Activated T-cell treated with anti-CD3 and anti-CD28 coated beads for 48 hours (primary cell): ENCODE data around the gene USP32.
"Not testable (repeated sequence)": the region's sequence is repeated elsewhere in the genome, so short reads cannot be mapped to it uniquely, and the experiment has no call there.

Source experiments
- DNase-seq: peaks from one replicate; pipeline ENCODE4 v3.0.0-alpha.2; 2020; ENCODE audit warnings: low read depth

Gene USP32

DNA sequence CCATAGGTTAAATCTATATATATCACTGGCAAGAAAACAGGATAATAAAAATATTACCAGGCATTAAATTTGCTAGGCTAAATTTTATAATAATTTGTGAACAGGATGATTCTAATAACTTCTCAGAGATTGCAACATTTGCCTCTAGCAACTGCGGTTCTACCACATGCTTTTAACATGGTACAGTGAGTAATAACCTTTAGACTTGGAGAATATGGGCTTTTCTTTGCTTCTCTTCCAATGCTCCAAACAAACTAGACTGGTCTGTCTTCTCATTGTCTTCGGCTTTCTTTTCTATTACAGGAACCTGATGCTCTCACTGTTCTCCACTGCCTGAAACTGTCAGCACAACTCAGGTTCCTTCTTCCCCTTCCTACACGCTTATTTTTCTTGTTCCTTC lies 161.6 kb downstream of the USP32 start:
- no peak for DNase-seq

DNA sequence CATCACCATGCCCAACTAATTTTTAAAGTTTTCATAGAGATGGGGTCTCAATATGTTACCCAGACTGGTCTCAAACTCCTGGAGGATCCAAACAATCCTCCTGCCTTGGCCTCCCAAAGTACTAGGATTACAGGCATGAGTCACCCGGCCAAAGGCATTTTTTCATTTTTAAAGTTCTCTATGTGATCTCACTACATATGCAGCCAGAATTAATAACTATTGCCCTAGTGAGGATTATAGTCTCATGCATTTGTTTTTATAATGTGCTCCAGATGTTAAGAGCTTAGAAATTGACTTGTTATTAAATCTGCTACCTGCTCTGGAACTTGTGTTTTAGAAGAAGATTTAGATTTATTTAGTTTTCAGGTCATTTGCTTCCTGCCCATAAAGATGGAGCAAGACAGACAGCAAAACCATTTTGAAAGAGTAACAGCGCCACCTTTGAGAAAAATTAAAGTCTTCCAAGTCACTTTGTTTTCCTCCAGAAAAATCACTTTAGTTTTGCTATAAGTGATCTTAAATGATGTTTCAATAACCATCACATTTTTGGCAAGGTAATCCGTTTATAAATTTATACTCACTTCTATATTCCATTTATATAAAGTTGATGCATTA lies 162.6 kb downstream of the USP32 start:
- DNase-seq = no peak

DNA sequence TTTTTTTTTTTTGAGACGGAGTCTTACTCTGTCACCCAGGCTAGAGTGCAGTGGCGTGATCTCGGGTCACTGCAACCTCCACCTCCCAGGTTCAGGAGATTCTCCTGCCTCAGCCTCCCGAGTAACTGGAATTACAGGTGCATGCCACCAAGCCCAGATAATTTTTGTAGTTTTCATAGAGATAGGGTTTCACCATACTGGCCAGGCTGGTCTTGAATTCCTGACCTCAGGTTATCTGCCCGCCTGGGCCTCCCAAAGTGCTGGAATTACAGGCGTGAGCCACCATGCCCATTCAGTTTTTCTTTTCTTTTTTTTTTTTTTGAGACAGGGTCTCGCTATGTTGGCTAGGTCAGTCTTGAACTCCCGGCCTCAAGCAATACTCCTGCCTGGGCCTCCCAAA lies 164.7 kb downstream of the USP32 start:
- not testable (repeated sequence) for DNase-seq

DNA sequence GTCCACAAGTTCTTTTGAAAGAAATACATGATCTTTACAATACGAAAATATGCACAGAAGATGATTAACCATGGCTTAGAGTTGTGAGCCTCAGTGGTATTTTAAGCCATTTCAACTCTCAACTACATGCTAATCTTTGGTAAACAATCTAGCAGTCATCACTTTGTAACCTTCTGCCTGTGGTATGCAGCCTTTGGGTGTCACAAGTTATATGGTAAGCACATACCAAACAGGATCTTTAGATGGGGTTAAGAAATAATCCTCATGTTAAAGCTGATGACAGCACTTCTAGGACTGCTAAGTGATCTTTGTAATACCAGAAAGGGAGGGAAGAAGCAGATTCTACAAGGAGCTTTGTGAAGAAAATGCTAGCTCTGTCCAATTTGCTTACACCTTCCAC lies 167.9 kb downstream of the USP32 start:
- no peak for DNase-seq

DNA sequence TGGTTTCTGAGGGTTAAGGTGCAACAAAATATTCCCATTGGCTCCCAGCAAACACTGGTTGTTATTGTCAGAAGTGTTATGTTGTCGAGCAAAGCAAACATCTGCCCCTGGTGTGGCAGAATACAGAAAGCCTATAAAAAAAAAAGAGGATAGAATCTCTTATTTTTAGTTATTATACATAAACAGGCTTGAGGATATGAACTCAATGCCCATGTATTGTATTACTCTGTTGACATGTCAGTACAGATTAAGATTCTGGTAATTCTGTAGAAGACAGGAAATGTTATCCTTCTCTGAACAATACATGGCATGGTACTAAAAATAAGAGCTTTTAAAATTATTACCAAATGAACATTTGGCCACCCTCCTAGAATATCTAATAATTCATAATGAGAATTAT lies 168.5 kb downstream of the USP32 start:
- no peak for DNase-seq

DNA sequence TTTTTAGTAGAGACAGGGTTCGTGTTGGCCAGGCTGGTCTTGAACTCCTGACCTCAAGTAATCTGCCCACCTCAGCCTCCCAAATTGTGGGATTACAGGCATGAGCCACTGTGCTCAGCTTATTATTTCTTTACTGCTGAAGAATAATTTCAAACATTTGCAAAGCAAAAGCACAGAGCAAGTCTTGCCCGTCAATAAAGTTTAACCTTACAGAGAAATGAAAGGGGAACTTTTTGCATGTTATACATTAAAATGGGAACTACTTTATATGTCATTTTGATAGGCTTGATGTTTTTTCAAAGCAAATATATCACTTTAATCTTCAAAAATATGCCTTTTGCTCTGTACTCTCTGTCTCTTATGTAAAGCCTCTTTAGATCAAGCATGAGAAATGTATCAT lies 173.2 kb downstream of the USP32 start:
- not testable (repeated sequence) for DNase-seq

DNA sequence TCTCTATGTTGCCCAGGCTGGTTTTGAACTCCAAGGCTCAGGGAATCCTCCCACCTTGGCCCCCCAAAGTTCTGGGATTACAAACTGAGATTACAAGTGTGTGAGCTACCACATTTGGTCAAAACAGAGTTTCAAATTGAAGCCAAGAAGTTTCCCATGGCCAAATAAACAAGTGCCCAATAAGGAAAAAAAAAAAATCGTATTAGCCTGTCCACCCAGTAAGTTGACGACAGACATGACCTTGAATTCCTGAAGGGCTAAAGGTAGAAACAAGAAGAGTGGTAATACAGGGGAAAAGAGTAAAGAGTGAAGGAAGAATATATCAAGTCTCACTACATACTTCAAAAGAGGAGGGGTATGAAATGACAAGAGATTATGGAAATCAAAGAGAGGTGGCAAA lies 176.0 kb downstream of the USP32 start:
- not testable (repeated sequence) for DNase-seq

DNA sequence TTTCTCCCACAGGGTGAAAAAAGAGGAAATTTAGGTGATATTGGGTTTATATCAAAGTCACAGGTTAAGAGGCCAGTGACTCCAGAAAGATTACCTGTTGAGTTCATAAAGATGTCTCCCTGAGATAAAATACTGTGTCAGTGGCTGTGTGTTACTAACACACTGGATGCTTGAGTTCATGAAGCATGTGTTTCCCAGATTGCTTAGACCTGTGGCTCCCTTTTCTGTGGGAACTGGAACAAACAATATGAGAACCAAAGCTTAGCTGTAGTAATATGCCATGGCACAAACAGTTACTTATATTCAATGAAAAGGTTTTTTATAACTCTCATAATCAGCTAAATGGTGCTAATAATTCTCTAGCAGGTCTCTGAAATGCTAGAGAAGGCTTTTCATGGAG lies 180.7 kb downstream of the USP32 start:
- not testable (repeated sequence) for DNase-seq

DNA sequence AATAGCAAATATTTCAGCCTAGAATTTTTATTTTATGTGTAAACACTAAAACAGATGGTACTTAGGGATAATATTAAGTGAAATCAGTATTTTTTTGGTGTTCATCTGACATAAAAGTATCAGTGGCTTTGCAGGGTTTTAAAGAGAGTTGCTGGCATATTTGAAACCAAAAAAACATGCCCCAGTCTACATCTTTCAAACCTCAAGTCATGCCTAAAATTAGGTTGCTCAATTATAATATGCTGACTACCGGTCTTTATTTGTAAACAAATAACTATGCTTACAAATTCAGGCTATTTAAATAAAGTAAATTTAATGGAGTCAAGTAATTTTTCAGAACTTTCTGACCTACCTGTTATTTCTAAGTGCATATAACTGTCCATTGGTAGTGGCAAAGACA lies 183.6 kb downstream of the USP32 start:
- DNase-seq = not testable (repeated sequence)

DNA sequence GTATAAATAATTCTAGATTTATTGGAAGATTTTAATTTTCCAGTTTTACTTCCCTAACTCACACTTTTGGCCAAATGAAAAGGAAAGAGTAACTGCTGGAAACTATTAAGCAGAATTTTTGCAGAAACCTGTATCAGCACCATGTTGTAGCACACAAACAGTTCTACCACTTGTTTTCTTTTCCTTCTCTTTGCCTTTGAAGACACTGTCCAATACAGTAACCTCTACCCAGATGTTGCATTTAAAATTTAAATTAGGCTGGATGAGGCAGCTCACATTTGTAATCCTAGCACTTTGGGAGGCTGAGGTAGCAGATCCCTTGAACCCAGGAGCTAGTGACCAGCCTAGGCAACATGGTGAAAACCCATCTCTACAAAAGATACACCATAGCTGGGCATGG lies 186.2 kb downstream of the USP32 start:
- DNase-seq = not testable (repeated sequence)

DNA sequence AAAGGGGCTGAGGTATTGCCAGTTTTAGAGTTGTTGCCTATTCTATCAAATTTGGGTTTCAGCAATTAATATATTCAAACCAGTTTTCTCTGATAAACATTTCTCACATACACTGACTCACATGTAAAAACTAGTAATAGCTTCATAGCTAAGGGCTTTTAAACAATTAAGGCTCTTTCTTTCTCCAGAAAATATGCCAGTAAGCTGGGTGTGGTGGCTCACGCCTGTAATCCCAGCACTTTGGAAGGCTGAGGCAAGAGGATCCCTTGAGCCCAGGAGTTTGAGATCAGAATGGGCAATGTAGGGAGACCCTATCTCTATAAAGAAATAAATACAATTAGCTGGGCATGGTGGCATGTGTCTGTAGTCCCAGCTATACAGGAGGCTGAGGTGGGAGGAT lies 193.3 kb downstream of the USP32 start:
- not testable (repeated sequence) for DNase-seq

DNA sequence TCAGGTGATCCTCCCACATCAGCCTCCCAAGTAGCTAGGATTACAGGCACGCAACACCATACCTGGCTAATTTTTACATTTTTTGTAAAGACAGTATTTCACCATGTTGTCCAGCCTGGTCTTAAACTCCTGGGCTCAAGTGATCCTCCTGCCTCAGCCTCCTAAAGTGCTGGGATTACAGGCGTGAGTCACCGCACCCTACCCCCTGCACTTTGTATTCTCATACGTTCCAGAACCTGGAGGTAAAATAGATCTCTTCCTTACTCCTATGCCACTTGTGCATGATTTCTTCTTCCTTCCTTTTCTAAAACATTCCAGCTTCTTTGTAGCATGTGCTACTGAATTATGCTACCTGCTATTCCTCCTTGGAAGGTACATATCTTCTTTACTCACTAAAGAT lies 197.8 kb downstream of the USP32 start:
- DNase-seq = not testable (repeated sequence)

DNA sequence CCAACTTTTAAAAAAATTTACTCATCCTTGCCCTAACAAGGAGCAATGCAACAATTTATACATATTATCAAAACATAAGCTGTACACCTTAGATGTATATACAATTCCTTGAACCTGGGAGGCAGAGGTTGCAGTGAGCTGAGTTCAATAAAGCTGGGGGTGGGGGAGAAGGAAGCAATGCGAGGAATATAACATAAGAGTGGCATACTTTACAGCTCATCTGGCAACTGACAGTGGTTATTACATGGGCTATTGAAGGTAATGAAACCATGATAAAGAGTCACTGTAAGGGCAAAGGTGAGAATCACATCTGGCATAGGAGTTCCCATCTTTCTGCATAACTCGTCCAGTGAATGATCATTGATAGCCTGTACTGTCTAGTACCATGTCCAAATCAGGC lies 198.5 kb downstream of the USP32 start:
- DNase-seq = no peak

DNA sequence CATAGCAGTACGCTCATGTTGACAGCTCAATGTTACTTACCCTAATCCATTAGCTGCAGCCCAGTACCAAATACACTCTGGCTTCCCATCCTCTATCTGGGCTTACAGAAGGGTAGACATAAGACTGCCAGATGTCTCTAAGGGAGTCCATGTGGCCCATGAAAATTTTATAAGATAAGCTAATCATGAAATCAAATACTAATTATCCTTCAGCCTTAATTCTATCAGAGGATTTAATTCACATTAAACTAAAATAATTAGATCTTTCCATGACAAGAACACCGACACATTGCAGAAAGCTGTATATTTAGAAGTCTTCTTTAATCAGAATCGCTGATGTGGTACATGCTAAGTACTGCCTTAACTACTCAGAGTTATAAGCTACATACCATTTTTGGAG lies 198.9 kb downstream of the USP32 start:
- not testable (repeated sequence) for DNase-seq

DNA sequence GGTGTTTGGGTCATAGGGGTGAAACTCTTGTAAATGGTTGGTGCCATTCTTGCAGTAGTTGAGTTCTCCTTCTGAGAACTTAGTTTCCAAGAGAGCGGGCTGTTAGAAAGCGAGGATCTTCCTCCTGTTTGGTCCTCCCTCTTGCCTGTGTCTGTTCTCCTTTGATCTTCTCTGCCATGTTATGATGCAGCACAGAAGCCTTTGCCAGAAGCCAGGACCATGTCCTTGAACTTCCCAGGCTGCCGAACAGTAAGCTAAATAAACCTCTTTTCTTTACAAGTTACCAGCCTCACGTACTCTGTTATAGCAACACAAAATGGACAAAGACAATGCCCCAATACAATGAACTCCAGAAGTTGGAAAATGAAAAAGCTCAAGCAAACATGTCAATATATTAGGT lies 201.9 kb downstream of the USP32 start:
- not testable (repeated sequence) for DNase-seq

DNA sequence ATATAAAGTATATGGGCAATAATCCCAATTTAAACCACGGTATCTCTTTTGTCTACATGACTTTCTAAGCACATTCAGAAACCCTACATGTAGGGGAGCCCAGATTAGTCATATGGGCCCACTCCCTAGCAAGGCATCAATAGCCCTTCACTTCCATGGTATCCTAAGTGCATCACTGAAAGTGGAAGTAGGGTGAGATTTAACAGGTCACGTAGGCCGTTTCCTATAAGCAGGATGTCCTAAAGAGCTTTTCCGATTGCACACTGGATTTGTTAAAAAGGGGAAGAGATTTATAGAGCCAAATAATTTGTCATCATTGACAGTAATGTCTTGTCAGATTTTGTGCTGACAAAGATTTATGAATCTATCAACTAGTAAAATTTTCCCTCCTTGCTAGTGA lies 203.2 kb downstream of the USP32 start:
- no peak for DNase-seq

DNA sequence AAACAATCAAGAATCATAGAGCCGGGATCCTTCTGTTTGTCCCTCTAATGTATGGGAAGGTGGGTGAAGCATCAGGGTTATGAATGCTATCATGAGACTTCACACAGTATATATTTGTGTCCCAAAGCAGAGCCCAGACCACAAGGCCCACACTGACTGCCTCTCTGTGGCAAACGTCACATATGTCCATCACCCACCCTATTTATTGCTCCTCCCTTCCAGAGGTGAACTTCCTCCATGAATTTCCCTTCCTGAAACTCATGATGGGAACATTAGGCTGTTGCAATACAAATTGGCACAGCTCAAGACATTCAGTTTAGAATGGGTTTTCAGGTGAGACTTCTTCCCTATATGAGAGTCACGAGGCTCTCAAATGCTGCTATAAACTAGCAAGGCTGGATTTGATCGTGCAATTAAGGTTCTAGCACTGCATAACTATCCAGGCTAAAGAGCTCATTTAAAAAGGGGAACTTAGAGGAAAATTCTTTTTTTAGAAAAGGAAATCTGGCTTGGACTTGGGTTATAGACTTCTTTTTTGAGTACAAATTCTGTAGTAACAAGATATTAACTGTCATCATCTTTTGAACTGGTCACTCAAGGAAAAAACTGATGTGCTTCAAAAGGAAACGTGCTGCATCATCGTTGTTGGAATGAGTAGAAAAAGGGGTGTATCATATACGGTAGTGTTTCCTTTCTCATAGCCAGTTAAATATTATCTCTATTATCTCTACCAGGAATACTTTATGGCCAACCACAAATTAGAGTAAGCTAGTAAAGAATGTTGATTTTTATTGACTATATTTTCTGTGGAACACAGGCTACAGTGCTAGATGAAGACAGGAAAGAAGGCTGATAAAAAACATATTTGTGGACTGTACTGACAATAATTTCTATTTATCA lies 204.8 kb downstream of the USP32 start:
- not testable (repeated sequence) for DNase-seq

DNA sequence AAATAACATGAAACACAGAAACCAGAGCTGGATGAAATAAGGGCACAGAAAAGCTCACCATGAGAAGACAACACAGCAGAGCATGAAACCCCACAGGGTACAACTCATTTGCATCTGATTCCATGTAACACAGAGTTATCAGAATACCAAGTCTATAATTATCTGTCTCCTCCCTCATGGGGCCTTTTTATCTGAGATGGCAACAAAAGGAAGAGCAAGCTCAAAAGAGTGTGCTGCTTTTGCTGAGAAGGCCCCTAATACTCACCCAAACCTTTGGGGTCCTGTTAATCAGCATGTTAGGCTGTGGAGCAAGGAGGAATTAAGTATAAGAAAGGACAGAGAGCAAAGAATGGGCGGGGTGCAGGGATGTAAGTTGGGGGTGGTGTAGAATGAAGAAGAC lies 205.6 kb downstream of the USP32 start:
- not testable (repeated sequence) for DNase-seq

DNA sequence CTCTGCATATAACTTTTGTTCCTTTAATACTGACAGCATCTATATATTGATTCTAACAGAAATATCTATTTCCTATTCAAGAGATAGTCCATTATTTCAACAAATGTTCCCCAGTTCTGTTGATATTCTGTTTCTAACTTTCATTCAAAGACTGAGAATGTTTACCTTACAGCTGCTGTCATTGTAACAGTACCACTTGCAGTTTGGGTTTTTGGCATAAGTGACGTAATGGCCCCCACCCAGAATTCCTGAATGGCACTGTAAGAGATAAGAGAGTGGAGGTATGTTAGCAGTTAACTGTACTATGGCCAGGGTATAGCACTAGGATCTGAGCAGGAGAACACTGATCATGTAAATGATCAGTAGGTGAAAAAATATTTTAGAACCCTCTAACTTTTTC lies 211.6 kb downstream of the USP32 start:
- not testable (repeated sequence) for DNase-seq

DNA sequence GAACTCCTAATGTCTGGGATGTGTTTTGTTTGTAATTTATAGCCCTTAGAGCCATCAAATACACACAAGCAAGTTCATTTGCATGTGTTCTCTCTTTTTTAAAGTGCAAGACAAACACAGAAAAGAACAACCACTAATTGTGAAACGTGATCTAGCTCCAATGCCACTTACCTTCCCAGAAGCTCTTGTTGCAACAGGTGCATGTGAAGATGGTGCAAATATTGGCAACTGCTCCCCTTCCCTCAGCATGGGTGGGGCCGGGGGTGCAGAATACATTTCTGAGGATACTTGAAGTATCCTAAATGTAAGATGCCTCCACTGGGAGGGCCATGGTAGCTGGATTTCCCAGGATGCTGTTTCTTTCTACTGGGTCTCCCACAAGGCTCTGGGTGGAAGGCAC lies 213.8 kb downstream of the USP32 start:
- not testable (repeated sequence) for DNase-seq

DNA sequence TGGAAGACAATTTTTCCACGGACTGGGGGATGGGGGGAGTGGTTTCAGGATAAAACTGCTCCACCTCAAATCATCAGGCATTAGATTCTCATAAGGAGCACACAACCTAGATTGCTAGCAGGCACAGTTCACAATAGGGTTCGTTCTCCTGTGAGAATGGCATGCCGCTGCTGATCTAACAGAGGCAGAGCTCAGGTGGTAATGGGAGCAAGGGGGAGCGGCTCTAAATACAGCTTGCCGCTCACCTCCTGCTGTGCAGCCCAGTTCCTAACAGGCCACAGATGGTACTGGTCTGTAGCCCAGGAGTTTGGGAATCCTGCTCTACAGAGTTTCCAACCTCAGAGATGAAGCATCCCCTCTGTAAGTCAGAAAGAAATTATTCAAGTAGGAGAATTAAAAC lies 215.2 kb downstream of the USP32 start:
- DNase-seq = not testable (repeated sequence)

DNA sequence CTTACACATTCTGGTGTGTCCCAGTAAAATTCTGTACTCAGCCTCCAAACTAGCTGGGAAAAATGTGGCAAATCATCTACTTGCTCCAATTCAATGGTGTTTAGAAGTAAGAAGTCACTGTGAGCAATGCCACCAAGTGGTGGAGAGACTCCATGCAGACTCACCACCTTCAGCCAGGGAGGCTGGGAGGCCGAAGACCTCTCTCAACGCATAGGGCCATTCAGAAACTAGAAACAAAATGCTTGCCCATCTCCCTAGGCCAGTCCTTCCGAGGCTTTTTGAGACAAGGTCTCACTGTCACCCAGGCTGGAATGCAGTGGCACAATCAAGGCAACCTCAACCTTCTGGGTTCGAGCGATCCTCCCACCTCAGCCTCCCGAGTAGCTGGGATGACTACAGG lies 217.2 kb downstream of the USP32 start:
- not testable (repeated sequence) for DNase-seq

DNA sequence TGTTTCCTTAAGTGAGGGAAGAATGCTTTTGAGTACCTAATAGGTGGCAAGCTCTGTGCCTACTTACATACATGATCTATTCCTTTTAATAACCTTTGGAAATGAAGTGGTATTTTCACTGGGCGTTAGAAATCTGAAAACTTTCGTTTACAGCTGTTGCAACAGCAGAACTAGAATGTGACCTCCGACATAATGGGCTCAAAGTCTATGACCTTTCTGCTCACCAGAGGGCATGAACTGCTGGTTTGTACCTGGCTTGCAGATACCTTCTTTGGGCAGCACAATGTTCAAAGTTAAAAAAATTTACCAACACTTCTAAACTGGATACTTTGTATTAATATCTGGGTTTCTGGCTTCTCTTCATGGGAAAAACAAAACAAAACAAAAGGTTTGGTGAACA lies 217.9 kb downstream of the USP32 start:
- no peak for DNase-seq
